Measurements from ENCODE around the gene NSG1.

The NSG1 gene

GRCh38 chr4:4368809-4369580, 17.9 kb upstream of the NSG1 start:
- H3K27ac ChIP-seq = no peak overlapping the region
- DNase-seq (ENCODE audit: low read depth, low spot score) = no peak

DNA sequence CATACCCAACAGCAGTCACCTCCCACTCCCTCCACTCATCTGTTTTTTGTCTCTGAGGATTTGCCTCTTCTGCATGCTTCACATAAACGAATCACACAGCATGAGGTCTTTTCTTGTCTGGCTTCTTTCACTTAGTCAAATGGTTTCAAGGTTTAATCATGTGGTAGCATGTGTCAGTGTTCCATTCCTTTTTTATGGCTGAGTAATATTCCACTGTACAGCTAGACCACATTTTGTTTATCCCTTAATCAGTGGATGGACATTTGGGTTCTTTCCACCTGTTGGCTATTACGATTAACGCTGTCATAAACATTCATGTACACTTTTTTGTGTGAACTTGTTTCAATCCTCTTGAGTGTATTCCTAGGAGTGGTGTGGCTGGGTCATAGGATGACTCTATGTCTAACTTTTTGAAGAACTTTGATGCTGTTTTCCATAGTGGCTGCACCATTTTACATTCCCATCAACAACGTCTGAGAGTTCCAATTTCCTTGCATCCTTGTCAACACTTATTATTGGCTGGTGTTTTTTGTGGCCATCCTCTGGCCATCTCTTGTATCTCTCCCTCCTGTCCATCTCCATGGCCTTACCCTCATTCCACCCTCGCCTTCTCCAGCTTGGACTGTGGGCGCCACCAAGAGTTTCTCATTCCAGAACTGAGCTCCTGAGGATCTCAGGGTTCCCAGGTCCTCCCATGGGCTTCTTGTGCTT, 12.4 kb upstream of the NSG1 start:
- H3K27ac ChIP-seq = no peak overlapping the region
- no peak for DNase-seq (ENCODE audit: low read depth, low spot score)

DNA sequence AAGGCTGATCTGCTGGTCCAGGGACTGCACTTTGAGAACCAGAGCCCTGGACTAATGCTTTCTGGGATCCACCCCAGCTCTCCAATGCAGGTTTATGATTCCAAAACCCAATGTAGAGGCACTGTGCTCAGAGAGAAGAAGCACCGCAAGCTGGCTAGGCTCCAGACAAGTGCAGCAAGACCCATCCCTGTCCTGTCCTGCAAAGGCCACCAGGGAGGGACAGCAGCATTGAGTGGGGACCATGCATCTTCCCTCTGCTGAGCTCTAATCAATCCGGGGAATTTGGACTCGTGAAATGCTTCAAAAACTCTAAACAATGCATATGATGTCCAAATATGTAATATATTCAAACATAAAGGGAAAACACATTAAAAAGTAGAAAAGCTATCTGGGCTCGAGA, 10.8 kb upstream of the NSG1 start:
- DNase-seq (ENCODE audit: low read depth, low spot score) = no peak
- H3K27ac ChIP-seq = no peak overlapping the region

GRCh38 chr4:4377191-4377590, 9.7 kb upstream of the NSG1 start:
- DNase-seq (ENCODE audit: low read depth, low spot score) = no peak
- H3K27ac ChIP-seq = no peak overlapping the region

DNA sequence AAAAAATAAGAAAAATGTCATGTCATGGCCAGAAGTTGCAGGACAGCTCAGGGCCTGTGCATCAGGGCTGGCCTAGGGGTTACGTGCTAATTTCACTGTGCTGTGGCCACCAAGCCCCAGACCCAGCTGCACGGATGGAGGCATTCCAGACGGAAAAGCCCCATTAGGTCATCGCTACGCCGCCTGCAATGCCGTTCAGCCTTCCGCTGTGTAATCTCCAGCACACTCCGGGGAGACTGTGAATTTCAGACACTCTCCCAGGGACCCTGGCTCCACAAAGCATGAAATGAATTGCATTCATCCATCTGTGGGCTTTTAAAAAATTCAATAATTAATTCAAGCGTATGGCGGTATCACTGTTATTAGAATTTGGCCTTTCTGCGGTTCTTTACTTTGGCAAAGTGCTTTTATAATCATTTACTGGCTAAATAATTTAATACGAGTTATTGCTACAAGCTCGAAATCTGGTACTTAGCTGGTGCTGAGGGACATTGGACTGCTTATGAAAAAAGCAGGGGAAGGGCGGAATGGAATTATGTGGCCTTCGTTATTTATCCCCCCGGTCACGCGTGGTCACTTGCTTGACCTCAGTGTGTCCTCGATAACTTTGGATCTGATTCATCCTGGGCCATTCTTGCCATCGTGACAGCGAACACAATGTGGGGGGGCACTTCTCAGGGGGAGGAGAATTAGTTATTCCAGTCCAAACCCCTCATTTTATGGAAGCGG, 9.0 kb upstream of the NSG1 start:
- H3K27ac ChIP-seq = no peak overlapping the region
- no peak for DNase-seq (ENCODE audit: low read depth, low spot score)

DNA sequence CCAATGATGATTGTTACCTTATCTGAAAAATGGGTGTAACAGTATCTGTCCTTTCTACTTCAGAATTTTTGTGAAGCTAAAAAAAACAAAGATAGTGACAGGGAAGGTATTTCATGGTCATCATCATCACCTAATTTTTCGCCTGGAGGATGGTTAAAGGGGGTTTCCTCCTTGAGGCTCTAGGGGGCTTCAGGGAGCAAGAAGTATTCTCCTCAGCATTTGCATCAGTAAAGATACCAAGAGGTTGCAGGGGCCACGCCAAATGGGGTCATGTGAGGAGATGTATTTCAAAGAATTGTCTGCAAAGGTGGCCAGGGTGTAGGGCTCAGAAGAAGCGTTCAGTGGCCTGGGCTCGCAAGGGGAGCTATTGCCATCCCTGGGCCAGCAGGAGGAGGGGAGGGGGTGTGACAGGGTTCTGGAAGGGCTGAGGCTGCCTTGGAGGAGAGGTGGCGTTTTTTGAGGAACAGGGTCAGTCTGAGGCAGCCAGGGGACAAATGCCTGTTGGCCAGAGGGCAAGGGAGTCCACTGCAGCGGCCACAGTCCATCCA, 7.3 kb upstream of the NSG1 start:
- DNase-seq (ENCODE audit: low read depth, low spot score) = no peak

GRCh38 chr4:4383085-4383484, 3.8 kb upstream of the NSG1 start:
- no peak overlapping the region for H3K27ac ChIP-seq
- DNase-seq (ENCODE audit: low read depth, low spot score) = no peak

More for the DNA sequence above, 7.3 kb upstream of the NSG1 start:
- no peak overlapping the region for H3K27ac ChIP-seq

DNA sequence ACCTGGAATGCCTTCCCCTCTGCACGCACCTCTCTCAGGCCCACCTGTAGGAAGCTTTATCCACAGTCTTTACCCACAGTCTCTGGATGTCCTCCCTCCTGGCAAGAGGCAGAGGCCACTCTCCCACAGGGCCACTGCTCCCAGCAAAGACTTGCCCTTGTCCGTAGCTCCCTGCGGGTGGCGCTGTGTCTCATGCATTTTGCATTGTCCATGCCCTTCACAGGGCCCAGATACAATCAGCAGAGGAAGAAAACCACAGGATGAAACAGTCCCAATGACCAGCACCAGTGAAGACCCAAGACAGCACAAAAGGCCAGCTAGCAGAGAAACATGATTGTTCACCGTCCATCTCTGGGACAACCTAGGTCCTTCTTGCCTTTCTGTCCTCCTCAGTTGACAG, 2.1 kb upstream of the NSG1 start:
- H3K27ac ChIP-seq = no peak overlapping the region
- no peak for DNase-seq (ENCODE audit: low read depth, low spot score)

DNA sequence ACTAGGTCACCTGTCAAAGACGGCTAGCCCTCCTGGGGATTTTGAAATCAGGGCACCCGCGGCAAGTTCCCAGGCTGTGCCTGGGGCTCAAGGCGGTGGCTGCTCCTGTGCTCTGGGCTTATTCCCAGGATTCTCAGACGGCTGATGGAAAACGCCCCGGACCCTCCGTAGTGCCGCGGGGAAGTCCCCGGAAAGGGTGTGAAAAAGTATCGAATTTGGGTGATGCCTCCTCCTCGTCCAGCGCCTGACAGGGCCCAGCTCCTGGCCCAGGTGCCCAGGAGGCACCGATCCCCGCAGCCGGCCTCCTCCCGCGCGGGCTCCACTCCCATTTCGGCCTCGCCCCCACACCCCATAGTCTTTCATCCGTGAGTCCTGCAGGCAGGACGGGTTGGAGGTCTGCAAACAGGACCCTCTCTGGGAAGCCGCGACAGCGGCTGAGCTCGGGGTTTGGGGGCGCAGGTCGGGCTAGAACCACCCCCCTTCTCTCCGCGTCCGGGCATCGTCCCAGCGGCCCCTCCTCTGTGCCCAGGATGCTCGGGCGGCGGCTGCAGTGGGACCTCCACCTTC, 1.1 kb upstream of the NSG1 start:
- no peak for DNase-seq (ENCODE audit: low read depth, low spot score)

GRCh38 chr4:4386296-4386735, 586 bp upstream of the NSG1 start:
- no peak overlapping the region for H3K27ac ChIP-seq
- no peak for DNase-seq (ENCODE audit: low read depth, low spot score)

More for the DNA sequence above, 1.1 kb upstream of the NSG1 start:
- H3K27ac ChIP-seq = no peak overlapping the region

DNA sequence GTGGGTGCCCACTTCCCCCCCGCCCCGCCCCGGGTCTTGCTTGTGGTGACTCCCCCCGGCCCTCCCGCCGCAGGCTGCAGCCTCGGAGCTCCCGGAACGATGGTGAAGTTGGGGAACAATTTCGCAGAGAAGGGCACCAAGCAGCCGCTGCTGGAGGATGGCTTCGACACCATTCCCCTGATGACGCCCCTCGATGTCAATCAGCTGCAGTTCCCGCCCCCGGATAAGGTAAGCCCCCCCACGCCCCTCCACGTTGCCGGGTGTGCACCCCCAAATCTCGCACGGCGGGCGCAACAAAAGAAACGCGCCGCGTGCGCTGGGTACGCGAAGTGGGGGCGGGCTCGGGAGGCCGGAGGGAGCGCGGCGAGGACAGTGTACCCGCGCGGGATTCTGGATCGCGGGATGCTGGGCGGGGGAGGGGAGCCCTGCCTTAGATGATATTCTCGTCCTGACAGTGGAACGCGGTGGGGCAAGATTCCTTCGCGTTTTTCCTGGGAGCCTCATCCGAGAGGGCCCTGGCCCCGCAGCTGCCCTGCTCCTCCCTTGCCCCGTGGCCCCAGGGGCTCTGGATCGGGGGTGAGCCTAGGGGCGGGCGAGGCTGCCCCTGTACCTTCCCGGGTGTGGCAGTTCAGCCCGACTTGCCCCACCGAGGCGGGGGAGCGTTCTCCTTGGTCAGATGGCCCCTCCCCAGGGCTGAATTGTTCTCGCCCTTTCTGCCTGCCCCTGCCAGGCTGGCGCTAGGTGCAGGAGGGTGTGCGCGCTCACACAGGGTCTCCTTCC, 819 bp downstream of the NSG1 start:
- no peak for DNase-seq (ENCODE audit: low read depth, low spot score)
- no peak overlapping the region for H3K27ac ChIP-seq

DNA sequence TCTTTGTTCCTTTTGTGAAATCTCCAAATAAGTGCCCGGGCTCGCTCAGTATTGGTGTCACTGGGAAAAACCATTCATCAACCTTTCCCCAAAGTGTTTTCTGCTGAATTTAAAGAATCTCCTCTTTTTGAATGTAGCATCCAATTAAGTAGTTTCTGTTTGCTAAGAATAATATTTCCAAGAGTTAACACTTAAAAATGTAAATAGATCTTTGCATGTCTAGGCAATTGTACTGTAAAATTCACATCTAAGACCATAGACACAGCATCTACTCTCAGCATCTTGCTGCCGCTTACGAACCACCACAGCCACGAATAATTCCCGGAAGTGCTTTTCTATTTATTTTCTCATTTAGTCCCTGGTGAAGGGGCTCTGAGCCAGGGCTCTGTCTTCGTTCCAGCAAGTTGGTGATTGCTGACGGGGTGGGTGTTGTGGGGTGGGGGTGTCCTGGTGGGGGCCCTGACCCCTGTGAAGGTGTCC, 1.4 kb downstream of the NSG1 start:
- DNase-seq (ENCODE audit: low read depth, low spot score) = no peak
- no peak overlapping the region for H3K27ac ChIP-seq

DNA sequence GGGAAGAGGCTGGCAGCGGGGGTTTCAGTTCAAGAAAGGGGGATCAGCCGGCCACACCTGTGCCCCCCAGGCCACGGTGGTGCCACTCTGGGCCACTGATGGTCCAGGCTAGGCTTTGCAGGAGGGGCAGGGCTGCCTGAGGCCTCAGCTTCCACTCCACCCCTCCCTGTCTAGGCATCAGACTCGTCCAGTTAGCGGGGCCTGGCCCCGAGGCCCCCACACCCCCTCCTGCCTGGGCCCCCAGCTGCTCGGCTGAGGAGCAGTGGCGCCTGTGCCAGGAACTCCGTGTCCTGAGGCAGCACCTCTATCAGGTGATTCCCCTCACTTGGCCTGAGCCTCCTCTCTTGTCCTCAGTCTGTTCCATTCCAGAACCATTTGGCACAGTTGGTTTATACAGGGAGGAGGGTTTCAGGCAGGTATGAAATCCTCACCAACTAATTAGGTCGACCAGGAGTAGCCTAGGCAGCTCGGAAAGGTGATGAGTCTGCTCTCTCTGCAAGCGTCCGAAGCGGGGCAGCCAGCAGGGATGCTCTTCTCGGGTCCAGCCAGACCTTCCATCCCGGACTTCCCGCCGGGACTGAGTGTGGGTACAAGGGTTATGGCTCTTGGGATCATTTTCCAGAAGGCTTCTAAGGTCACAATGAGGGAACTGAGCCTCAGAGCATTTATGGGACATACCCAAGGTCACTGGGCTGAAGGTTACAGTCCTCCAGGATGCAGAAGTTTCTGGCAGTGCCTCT, 2.1 kb downstream of the NSG1 start:
- no peak overlapping the region for H3K27ac ChIP-seq
- DNase-seq (ENCODE audit: low read depth, low spot score) = no peak

DNA sequence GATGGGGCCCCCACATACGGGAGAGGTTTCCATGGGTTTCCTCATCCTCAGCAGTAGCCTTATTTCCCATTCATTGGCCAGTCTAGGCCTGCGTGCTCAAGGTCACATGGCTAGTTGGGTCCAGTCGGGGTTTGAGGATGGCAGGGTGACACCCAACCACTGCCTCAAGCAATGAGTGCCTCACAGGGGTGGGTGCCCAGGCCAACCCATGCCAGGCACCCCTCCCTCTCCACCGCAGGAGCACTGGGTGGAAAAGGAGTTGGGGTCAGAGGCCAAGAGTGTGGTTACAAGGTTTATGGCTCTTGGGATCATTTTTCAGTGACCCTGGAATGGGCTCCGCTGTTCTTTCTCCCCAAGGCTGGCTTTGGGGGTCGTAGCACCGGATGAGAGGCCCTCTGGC, 3.1 kb downstream of the NSG1 start:
- no peak overlapping the region for H3K27ac ChIP-seq
- DNase-seq (ENCODE audit: low read depth, low spot score) = no peak

DNA sequence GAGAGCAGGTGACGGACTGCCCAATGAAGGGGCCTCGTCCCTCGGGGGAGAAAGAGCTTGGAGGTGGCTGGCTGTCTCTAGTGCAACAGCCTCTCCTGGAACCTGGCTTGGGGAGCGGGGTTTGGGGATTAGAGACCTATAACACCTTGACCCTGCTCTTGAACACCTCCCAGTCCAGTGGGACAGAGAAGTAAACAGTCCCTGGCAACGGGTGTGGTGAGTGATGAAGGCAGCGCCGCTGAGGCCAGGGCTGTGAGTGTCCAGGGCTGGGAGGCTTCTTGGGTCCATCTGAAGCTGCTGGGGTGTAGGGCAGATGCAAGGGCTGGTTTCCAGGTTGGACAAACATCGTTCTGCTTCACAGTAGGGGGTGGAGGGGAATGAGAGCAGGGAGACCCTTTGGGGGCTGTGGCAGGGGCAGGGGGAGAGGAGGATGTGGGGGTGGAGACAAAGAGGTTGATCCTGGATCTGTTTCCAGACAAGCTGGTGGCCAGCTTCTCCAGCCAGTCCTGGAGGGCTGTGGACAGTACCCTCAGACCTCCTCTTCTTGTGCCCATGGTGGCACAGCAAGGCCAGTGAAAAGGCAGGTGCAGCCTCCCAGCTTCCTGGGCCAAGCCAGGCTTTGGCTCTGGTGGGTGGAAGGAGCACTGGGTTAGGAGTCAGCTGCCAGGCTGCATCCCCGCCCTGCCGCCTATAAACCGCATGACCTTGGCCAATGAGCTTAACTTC, 3.8 kb downstream of the NSG1 start:
- no peak overlapping the region for H3K27ac ChIP-seq
- DNase-seq (ENCODE audit: low read depth, low spot score) = no peak

GRCh38 chr4:4391866-4392265, 5.0 kb downstream of the NSG1 start:
- no peak for DNase-seq (ENCODE audit: low read depth, low spot score)
- H3K27ac ChIP-seq = peak overlapping the region; percentile 25

- peak overlapping the region; percentile 25 for H3K27ac ChIP-seq
- DNase-seq (ENCODE audit: low read depth, low spot score) = peak; percentile 85
Observed at GRCh38 chr4:4392501-4393183, 5.7 kb downstream of the NSG1 start.

DNA sequence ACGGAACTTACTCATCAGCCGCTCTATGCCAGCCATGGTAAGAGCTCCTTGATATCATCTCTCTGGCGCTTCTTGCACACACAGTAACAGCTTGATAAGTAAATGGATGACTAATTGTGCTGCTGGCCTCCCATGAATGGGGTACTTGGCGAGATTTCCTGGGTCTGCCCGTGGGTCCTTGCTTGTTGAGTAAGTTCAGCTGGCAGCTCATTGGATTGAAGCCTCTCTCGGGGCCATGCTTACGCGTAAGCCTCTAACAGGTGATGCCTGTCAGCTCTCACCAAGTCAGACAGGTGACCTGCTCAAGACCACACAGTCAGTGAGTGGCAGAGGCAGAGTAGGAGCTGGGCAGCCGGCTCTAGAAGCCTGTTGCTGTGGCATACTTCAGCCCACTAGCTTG, 7.7 kb downstream of the NSG1 start:
- peak; percentile 68 for DNase-seq (ENCODE audit: low read depth, low spot score)
- H3K27ac ChIP-seq = no peak overlapping the region

Data from epithelial cell of prostate (primary cell).